SU-DHL-6 (cell line): ENCODE results near the gene ACBD6.

Experiments
- CTCF ChIP-seq: fragments of 200-600 bp; sonication (generic); IDR thresholded peaks from one replicate; pipeline ENCODE4 v1.5.1; 2017; ENCODE audit warnings: antibody characterized with exemption, mild to moderate bottlenecking, low read length, moderate library complexity; ENCODE audit not compliant: insufficient read depth, poor library complexity, severe bottlenecking
- EZH2phosphoT487 ChIP-seq: fragments of 200-600 bp; sonication (generic), shearing (Covaris generic); conservative IDR thresholded peaks from 2 replicates; pipeline ENCODE4 v1.6.1; 2018; ENCODE audit warnings: mild to moderate bottlenecking, antibody characterized with exemption, low read length, moderate library complexity, mixed read lengths

GRCh38 chr1:180510882-180511281 is 8.5 kb upstream of the ACBD6 start:
- no peak for TF ChIP-seq CTCF
- no peak for TF ChIP-seq EZH2phosphoT487
